Cerebellar nuclear complex (tissue), 1 donor: ENCODE measurements around the gene XXYLT1.
"Not testable (repeated sequence)": the region's sequence is repeated elsewhere in the genome, so short reads cannot be mapped to it uniquely, and the experiment has no call there.

Experiments
- DNase-seq, 2 experiments: peaks; one replicate each; lab custom pipeline; 2025; lab: John Stamatoyannopoulos, UW

The XXYLT1 gene

DNA sequence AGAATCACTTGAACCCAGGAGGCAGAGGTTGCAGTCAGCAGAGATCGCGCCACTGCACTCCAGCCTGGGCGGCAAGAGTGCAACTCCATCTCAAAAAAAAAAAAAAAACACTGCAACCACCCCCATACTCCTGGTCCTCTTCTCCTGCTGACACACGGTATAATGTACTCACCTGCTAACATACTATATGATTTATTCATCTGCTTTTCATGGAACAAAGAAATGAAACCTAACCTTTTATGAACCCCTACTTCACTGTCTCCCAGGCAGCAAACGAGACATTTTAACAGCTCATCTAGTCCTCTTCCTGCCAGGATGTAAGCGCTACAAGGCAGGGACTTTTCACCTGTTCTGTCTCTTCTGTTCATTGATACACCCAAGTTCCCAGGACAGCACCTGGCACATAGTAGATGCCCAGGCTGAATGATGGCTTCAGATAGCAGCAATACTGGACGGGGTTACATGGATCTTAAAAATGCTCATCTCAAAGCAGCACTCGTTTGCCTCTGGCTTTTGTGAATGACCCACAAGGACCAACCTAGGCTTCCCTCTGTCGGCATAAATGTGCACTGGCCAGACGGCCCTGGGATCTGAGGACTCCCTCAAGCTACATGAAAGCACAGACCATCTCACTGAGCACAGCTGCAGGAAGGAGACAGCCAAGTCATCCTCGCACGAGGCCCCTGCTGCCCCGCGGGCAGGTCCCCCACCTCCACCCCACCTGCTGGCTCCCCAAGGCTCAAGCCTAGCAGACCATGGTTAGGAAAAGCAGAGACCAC is 20.3 kb downstream of the XXYLT1 start:
- DNase-seq: no peak

- DNase-seq: no peak
Measured at GRCh38 chr3:195249858-195250464, 21.0 kb downstream of the XXYLT1 start.

GRCh38 chr3:195249057-195249770 is 21.7 kb downstream of the XXYLT1 start:
- no peak for DNase-seq

- DNase-seq: no peak
Measured at GRCh38 chr3:195248281-195248680, 22.7 kb downstream of the XXYLT1 start.

GRCh38 chr3:195247863-195248189 is 23.1 kb downstream of the XXYLT1 start:
- DNase-seq: no peak

- no peak for DNase-seq
Measured at GRCh38 chr3:195247086-195247862, 23.7 kb downstream of the XXYLT1 start.

GRCh38 chr3:195246581-195246995 is 24.4 kb downstream of the XXYLT1 start:
- DNase-seq: no peak

DNA sequence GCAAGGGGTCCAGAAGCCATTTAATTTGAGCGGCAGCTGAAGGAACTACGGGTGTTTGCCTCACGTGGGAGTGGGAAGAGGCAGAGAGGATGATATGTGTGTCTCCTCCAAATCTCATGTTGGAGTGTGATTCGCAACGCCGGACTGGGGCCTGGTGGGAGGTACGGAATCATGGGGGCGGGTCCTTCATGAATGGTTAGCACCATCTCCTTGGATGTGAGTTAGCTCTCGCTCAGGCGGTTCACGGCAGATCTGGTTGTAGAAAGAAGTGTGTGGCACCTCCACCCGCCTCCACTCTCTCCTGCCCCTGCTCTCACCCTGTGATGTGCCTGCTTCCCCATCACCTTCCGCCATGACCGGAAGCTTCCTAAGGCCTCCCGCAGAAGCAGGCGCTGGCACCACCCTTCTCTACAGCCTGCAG is 25.4 kb downstream of the XXYLT1 start:
- no peak for DNase-seq

- no peak for DNase-seq
Measured at GRCh38 chr3:195241592-195242355, 29.2 kb downstream of the XXYLT1 start.

GRCh38 chr3:195240939-195241338 is 30.0 kb downstream of the XXYLT1 start:
- no peak for DNase-seq

DNA sequence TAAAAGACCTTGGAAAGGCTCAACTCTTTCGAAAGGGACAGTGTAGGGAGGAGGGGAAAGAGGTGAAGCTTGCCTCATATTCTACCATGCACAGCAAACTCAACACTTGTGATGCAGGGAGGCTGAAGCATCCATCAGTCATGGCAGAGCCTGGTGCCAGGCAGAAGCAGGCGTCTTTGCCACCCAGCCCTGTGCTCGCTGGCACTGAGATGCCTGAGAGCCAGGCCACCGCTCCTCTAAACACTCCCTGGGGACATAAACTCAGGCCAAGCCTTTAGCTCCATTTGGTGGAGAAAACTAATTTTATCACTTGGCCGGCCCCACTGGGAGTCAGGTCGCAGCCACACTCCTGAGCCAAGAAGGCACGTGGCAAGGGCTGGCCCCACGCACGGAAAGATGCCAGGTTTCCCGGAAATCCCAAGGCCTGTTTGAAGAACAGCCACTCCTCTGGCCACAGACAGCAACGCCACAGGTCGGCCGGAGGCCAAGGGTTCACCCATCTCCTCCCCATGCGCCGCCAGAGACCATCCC is 30.7 kb downstream of the XXYLT1 start:
- no peak for DNase-seq

DNA sequence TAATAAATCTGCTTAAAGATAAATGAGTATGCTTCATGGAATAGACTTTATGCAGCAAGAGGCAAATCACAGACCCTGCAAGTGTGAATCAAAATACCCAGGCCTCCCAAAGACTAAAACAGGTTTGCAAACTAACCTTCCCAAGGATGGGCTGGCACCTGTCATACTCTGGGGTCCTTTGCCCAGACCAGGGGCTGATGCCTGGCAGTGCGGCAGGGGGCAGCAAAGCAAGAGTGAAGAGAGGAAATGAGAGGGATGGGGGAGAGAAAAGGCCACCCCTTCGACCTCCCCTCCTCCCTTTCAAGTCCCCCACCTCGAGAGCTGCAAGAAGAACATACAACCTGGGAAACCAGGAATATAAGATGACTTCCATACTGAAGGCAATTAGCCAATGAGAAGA is 31.8 kb downstream of the XXYLT1 start:
- DNase-seq: no peak

DNA sequence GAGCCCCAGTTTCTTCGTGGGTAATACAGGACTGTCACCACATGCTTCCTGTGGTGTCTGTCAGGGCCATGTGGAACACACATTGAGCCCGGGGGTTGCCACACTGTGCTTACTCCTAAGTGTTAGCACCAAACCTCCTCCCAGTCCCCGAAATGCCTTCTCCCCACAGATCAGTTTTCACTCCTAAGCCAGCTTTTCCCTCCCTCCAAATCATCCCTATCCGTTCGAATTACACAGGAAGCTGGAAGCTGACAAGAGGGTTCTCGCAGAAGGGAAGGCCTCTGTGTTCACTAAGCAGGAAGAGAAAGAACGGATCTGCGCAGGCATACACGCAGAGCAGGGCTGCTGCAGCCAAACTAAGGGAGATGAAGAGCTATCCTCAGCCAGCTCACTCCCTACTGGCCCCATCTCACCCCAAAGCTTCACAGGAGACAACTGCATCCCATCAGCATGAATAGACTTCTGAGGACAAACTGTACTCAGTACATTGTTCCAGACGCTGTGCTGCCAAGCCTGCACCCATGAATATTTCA is 32.3 kb downstream of the XXYLT1 start:
- DNase-seq: no peak

DNA sequence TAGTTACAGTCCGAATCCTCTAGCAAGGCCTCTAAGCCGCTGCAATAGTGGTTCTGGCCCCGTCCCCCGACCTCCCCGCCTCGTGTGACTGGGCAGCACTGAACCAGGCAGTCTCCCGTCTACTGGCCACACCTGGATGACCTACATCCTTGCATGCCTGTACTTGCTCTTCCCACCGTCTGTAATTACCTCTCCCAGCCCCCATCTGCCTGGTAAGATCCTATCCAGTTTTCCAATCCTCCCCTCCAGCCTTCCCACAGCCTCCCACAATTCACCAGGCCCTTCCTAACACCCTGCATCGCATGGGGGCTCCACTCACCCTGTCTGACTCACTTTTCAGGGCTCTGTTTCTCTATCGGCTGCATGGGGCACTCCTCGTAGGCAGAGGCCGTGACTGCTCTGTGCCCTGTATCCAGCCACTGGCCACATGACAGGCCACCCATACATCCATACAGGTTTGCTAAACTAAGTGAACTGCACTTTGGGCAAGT is 32.8 kb downstream of the XXYLT1 start:
- DNase-seq: no peak

DNA sequence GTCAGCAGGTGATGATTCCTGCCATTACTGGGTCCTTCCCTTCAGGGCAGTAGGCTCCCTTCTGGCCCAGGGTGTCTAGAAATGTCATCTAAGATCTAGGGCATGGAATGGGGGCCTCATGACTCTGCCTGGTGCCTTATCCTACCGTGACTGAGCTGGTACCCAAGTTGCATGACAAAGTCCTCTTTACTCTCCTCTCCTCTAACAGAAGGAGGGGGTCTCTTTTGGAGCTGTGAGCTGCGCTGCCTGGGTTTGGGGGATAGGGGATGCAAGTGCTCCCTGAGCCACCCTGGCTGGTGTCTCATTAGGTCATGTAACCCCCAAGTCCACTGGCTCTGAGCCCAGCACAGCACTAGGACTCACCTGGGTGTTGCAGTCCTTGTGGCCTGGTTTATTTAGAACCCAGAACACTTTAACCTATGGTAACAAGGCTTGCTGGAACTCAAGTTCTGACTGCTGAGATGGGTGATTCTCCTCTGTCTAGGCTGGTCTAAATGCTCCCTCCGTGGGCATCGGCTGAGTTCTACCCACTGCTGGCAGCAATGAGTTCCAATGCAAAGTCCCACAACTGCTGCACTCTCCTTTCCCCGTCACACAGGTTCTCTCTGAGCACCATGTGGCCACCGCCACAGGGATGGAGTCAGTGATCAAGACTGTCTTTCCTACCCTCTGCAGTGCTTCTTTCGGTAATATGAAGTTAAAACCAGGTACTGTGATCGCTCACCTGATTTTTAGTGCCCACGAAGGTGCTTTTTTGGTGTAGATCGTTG is 34.0 kb downstream of the XXYLT1 start:
- DNase-seq: no peak

- no peak for DNase-seq
Measured at GRCh38 chr3:195236076-195236798, 34.7 kb downstream of the XXYLT1 start.

GRCh38 chr3:195230244-195230643 is 40.7 kb downstream of the XXYLT1 start:
- DNase-seq: no peak

GRCh38 chr3:195228886-195229285 is 42.1 kb downstream of the XXYLT1 start:
- not testable (repeated sequence) for DNase-seq

DNA sequence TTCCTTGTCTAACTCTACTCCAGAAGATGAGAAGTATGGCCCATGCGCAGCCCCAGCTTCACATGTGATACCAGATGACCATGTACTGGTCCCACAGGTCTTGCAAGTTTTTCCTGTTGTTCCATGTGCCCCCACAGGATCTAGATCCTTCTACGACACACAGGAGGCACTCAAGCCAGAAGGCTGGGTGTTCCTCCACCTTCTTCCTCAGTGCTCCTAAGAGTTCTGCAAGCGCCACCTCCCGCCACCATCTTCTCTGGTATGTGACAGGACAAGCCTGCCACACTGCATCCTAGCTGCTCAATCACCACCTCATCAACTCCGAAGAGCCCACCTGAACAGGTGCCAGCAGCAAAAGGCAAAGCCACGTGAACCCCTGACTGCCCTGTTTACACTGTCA is 43.1 kb downstream of the XXYLT1 start:
- DNase-seq: no peak
